H9 (cell line): ENCODE measurements around the gene TGM3. TPM values are rescaled to one million over a fixed set of nuclear protein-coding genes. Genes with fewer than 3 reads are reported as not detected.
"Not testable (repeated sequence)": the region's sequence is repeated elsewhere in the genome, so short reads cannot be mapped to it uniquely, and the experiment has no call there.

Source experiments
- DNase-seq: peaks from one replicate; pipeline ENCODE4 v3.0.0-alpha.2; 2017
- H2AFZ ChIP-seq: one replicate; pipeline ENCODE4 v1.6.1; 2013; ENCODE audit warnings: mild to moderate bottlenecking, low read length, control low read depth, moderate library complexity
- H2AK5ac ChIP-seq: 2 replicates; pipeline ENCODE4 v1.6.1; 2013; ENCODE audit warnings: low read length, control low read depth, mixed read lengths; ENCODE audit not compliant: insufficient read length
- H2BK120ac ChIP-seq: one replicate; pipeline ENCODE4 v1.6.1; 2013; ENCODE audit warnings: low read depth, mild to moderate bottlenecking, low read length, control low read depth, inconsistent platforms; ENCODE audit not compliant: poor library complexity, severe bottlenecking
- H2BK12ac ChIP-seq: 2 replicates; pipeline ENCODE4 v1.6.1; 2013; ENCODE audit warnings: low read length, control low read depth, mixed read lengths, low read depth; ENCODE audit not compliant: insufficient read length
- H2BK15ac ChIP-seq: 2 replicates; pipeline ENCODE4 v1.6.1; 2013; ENCODE audit warnings: low read depth, low read length, control low read depth
- H2BK20ac ChIP-seq: one replicate; pipeline ENCODE4 v1.6.1; 2013; ENCODE audit warnings: low read depth, mild to moderate bottlenecking, low read length, control low read depth, inconsistent platforms; ENCODE audit not compliant: poor library complexity, severe bottlenecking
- H2BK5ac ChIP-seq: 2 replicates; pipeline ENCODE4 v1.6.1; 2013; ENCODE audit warnings: low read length, control low read depth, mixed read lengths; ENCODE audit not compliant: insufficient read length
- H3K14ac ChIP-seq: 2 replicates; pipeline ENCODE4 v1.6.1; 2013; ENCODE audit warnings: low read length, control low read depth; ENCODE audit not compliant: insufficient read depth
- H3K18ac ChIP-seq: 2 replicates; pipeline ENCODE4 v1.6.1; 2013; ENCODE audit warnings: low read depth, mild to moderate bottlenecking, mixed read lengths, low read length, control low read depth; ENCODE audit not compliant: insufficient read length
- H3K23ac ChIP-seq: 2 replicates; pipeline ENCODE4 v1.6.1; 2013; ENCODE audit warnings: low read length, control low read depth, mixed read lengths, low read depth; ENCODE audit not compliant: insufficient read length
- H3K23me2 ChIP-seq: 2 replicates; pipeline ENCODE4 v1.6.1; 2013; ENCODE audit warnings: low read depth, mild to moderate bottlenecking, mixed read lengths, low read length, control low read depth; ENCODE audit not compliant: insufficient read length, poor library complexity, severe bottlenecking
- H3K27ac ChIP-seq: 2 replicates; pipeline ENCODE4 v1.5.1; 2013; ENCODE audit warnings: low read length, control low read depth, mixed read lengths, low read depth; ENCODE audit not compliant: insufficient read length
- H3K27me3 ChIP-seq: 2 replicates; pipeline ENCODE4 v1.6.1; 2013; ENCODE audit warnings: low read length, control low read depth, inconsistent platforms; ENCODE audit not compliant: insufficient read depth
- H3K4ac ChIP-seq: 2 replicates; pipeline ENCODE4 v1.6.1; 2013; ENCODE audit warnings: low read depth, mild to moderate bottlenecking, control low read depth, inconsistent platforms, low read length, moderate library complexity
- H3K4me1 ChIP-seq: 2 replicates; pipeline ENCODE4 v1.6.1; 2013; ENCODE audit warnings: low read length, control low read depth, inconsistent platforms; ENCODE audit not compliant: insufficient read depth
- H3K4me2 ChIP-seq: 2 replicates; pipeline ENCODE4 v1.6.1; 2013; ENCODE audit warnings: low read length, control low read depth, mixed read lengths; ENCODE audit not compliant: insufficient read length, insufficient read depth
- H3K56ac ChIP-seq: 2 replicates; pipeline ENCODE4 v1.6.1; 2013; ENCODE audit warnings: low read depth, mild to moderate bottlenecking, mixed read lengths, low read length, control low read depth; ENCODE audit not compliant: insufficient read length
- H3K79me1 ChIP-seq: 2 replicates; pipeline ENCODE4 v1.6.1; 2013; ENCODE audit warnings: low read depth, mild to moderate bottlenecking, moderate library complexity, low read length, control low read depth, inconsistent platforms; ENCODE audit not compliant: insufficient read depth, poor library complexity, severe bottlenecking
- H3K79me2 ChIP-seq: 2 replicates; pipeline ENCODE4 v1.6.1; 2013; ENCODE audit warnings: low read length, control low read depth, inconsistent platforms; ENCODE audit not compliant: insufficient read depth
- H3K9ac ChIP-seq: 2 replicates; pipeline ENCODE4 v1.6.1; 2013; ENCODE audit warnings: low read length, control low read depth, mixed read lengths; ENCODE audit not compliant: insufficient read length; ENCODE audit errors: extremely low read depth
- H3K9me3 ChIP-seq: one replicate; pipeline ENCODE4 v1.6.1; 2013; ENCODE audit warnings: low read depth, low read length, inconsistent platforms; ENCODE audit not compliant: control insufficient read depth
- H3T11ph ChIP-seq: one replicate; pipeline ENCODE4 v1.6.1; 2013; ENCODE audit warnings: mild to moderate bottlenecking, low read length, control low read depth, inconsistent platforms
- H4K20me1 ChIP-seq: one replicate; pipeline ENCODE4 v1.6.1; 2013; ENCODE audit not compliant: control insufficient read depth, insufficient read length, insufficient read depth
- H4K5ac ChIP-seq: 2 replicates; pipeline ENCODE4 v1.6.1; 2013; ENCODE audit warnings: low read depth, mild to moderate bottlenecking, mixed read lengths, low read length, control low read depth; ENCODE audit not compliant: insufficient read length
- H4K8ac ChIP-seq: replicated peaks from 2 replicates; pipeline ENCODE4 v1.6.1; 2013; ENCODE audit warnings: low read length, control low read depth, mixed read lengths, low read depth; ENCODE audit not compliant: insufficient read length
- H4K91ac ChIP-seq: 2 replicates; pipeline ENCODE4 v1.6.1; 2013; ENCODE audit warnings: low read depth, mild to moderate bottlenecking, moderate library complexity, mixed read lengths, low read length, control low read depth; ENCODE audit not compliant: insufficient read length
- H3K27ac Mint-ChIP-seq, 3 experiments: 2 replicates in 2 of 3; 3 replicates in 1 of 3; pipeline ENCODE4 v1.8.0; 2020 to 2021; ENCODE audit warnings: mixed read lengths in 3 of 3, mild to moderate bottlenecking in 1 of 3, moderate library complexity in 1 of 3
- H3K27me3 Mint-ChIP-seq: 2 replicates; pipeline ENCODE4 v1.8.0; 2021; ENCODE audit warnings: low read depth, mild to moderate bottlenecking, moderate library complexity, mixed read lengths
- H3K36me3 Mint-ChIP-seq, 3 experiments: 2 replicates in 2 of 3; 3 replicates in 1 of 3; pipeline ENCODE4 v1.8.0; 2020 to 2021; ENCODE audit warnings: low read depth in 3 of 3, mixed read lengths in 3 of 3; ENCODE audit not compliant: insufficient read depth in 1 of 3
- H3K4me1 Mint-ChIP-seq, 2 experiments: 2 replicates each; pipeline ENCODE4 v1.8.0; 2020; ENCODE audit warnings: mixed read lengths in 2 of 2
- H3K4me3 Mint-ChIP-seq, 2 experiments: 2 replicates in 1 of 2; 3 replicates in 1 of 2; pipeline ENCODE4 v1.8.0; 2020 to 2021; ENCODE audit warnings: mild to moderate bottlenecking in 2 of 2, mixed read lengths in 2 of 2, moderate library complexity in 1 of 2
- H3K9me3 Mint-ChIP-seq, 2 experiments: 2 replicates in 1 of 2; 3 replicates in 1 of 2; pipeline ENCODE4 v1.8.0; 2020; ENCODE audit warnings: mild to moderate bottlenecking in 2 of 2, mixed read lengths in 2 of 2, moderate library complexity in 1 of 2
- WGBS: extraction: QIAGEN DNeasy Blood & Tissue Kit; methylation state at CpG from one replicate; pipeline ENCODE4 v1.1.7; 2013; ENCODE audit warnings: missing lambda C conversion rate, low lambda C conversion rate, mixed read lengths; ENCODE audit not compliant: insufficient read length; ENCODE audit errors: extremely low coverage; 5-methylcytosine and 5-hydroxymethylcytosine counted together
- total RNA-seq: library from RNA; stranded (reverse); gene quantifications from 2 replicates; pipeline ENCODE4 v1.2.1, GENCODE V29; 2021
- TF ChIP-seq, protein P1 (sequence below): fragments of 200-600 bp; sonication (generic); conservative IDR thresholded peaks from 3 replicates; pipeline ENCODE4 v1.8.0; 2021; ENCODE audit warnings: antibody characterized with exemption, mild to moderate bottlenecking

The TGM3 gene
- total RNA-seq, 1 experiment from 2014 or later = not detected

GRCh38 chr20:2264118-2264517 is 31.7 kb upstream of the TGM3 start:
- TF ChIP-seq, protein P1, sequence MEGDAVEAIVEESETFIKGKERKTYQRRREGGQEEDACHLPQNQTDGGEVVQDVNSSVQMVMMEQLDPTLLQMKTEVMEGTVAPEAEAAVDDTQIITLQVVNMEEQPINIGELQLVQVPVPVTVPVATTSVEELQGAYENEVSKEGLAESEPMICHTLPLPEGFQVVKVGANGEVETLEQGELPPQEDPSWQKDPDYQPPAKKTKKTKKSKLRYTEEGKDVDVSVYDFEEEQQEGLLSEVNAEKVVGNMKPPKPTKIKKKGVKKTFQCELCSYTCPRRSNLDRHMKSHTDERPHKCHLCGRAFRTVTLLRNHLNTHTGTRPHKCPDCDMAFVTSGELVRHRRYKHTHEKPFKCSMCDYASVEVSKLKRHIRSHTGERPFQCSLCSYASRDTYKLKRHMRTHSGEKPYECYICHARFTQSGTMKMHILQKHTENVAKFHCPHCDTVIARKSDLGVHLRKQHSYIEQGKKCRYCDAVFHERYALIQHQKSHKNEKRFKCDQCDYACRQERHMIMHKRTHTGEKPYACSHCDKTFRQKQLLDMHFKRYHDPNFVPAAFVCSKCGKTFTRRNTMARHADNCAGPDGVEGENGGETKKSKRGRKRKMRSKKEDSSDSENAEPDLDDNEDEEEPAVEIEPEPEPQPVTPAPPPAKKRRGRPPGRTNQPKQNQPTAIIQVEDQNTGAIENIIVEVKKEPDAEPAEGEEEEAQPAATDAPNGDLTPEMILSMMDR = no peak
- H3K79me2 ChIP-seq = no peaks in the 10 kb centered on the region
- no peak overlapping the region for H2BK12ac ChIP-seq
- H3K9ac ChIP-seq = no peak overlapping the region
- no peak overlapping the region for H3K4ac ChIP-seq
- peak overlapping the region; percentile 88 for H4K8ac ChIP-seq
- Mint-ChIP-seq H3K36me3 (no peaks in the 10 kb centered on the region), H3K4me3 (peak overlapping the region in 1 of 2 experiments; percentile 55; a peak in 1 of 5 replicates), H3K9me3 (no peaks in the 10 kb centered on the region; a peak in 2 of 5 replicates), H3K27ac (peak overlapping the region in 1 of 3 experiments; percentile 63; a peak in 1 of 7 replicates), H3K4me1 (peaks cover 11 to 14% of the 10 kb centered on the region in 2 experiments), H3K27me3 (peaks cover 10% of the 10 kb centered on the region)
- H3K79me1 ChIP-seq = no peaks in the 10 kb centered on the region
- peak overlapping the region; percentile 40 for H3K4me2 ChIP-seq
- H3T11ph ChIP-seq = no peak overlapping the region
- H2BK20ac ChIP-seq = no peak overlapping the region
- peak overlapping the region; percentile 72 for H4K5ac ChIP-seq
- H3K18ac ChIP-seq = peak overlapping the region; percentile 81
- no peak overlapping the region for H3K27ac ChIP-seq
- DNase-seq = no peak
- WGBS = no CpG with 5 or more reads among the region's 3 CpGs
- H4K91ac ChIP-seq = no peak overlapping the region
- no peak overlapping the region for H3K56ac ChIP-seq
- no peak overlapping the region for H3K23ac ChIP-seq
- H2BK5ac ChIP-seq = no peak overlapping the region
- H2AK5ac ChIP-seq = no peak overlapping the region
- H3K14ac ChIP-seq = 0 out of 2 replicates have a peak overlapping the region, but pooled peaks have one; percentile 56
- no peaks in the 10 kb centered on the region for H4K20me1 ChIP-seq
- H3K27me3 ChIP-seq = no peaks in the 10 kb centered on the region
- no peak overlapping the region for H2BK15ac ChIP-seq
- H3K4me1 ChIP-seq = no peaks in the 10 kb centered on the region; the same call in 1 of the 2 replicates
- H2AFZ ChIP-seq = no peak overlapping the region
- peaks cover 5% of the 10 kb centered on the region for H3K23me2 ChIP-seq
- no peaks in the 10 kb centered on the region for H3K9me3 ChIP-seq
- no peak overlapping the region for H2BK120ac ChIP-seq

GRCh38 chr20:2264621-2265374 is 31.0 kb upstream of the TGM3 start:
- DNase-seq = peak; percentile 71
- peak overlapping the region; percentile 95 for H2AFZ ChIP-seq

More at GRCh38 chr20:2264621-2265374, 31.0 kb upstream of the TGM3 start:
- peak overlapping the region; percentile 72 for H4K5ac ChIP-seq
- not testable (repeated sequence) for H3K4ac ChIP-seq, H2BK5ac ChIP-seq, H3K23ac ChIP-seq, H3K56ac ChIP-seq, H2BK12ac ChIP-seq, H4K20me1 ChIP-seq, H3K23me2 ChIP-seq, H3K27ac ChIP-seq, H3K79me2 ChIP-seq, H3K27me3 ChIP-seq, H3T11ph ChIP-seq, H2BK20ac ChIP-seq, H3K4me1 ChIP-seq, H2AK5ac ChIP-seq, H3K36me3 Mint-ChIP-seq, H4K91ac ChIP-seq, H3K9ac ChIP-seq, H3K9me3 Mint-ChIP-seq, H3K9me3 ChIP-seq, H3K79me1 ChIP-seq, H2BK15ac ChIP-seq
- H3K27ac Mint-ChIP-seq = peak overlapping the region in 1 of 3 experiments; percentile 63; a peak in 4 of 7 replicates
- no CpG with 5 or more reads among the region's 12 CpGs for WGBS
- H4K8ac ChIP-seq = peak overlapping the region; percentile 88
- peak overlapping the region; percentile 81 for H3K18ac ChIP-seq
- peaks cover 12% of the 10 kb centered on the region for H3K27me3 Mint-ChIP-seq
- H2BK120ac ChIP-seq = peak overlapping the region; percentile 48
- peaks cover 11 to 14% of the 10 kb centered on the region in 2 experiments for H3K4me1 Mint-ChIP-seq
- H3K14ac ChIP-seq = peak overlapping the region; percentile 56; the same call in 1 of the 2 replicates
- H3K4me2 ChIP-seq = peak overlapping the region; percentile 40
- H3K4me3 Mint-ChIP-seq = peak overlapping the region; percentile 37 to 55; a peak in 3 of 5 replicates
